IPS DF 6.9 (cell line): ENCODE data around the gene CNIH2.
A peak's percentile ranks its signal among the peaks of the same experiment; 100 is the strongest.

Experiments used
- DNase-seq: peaks from one replicate; pipeline ENCODE4 v3.0.0-alpha.2; 2013; ENCODE audit warnings: low read depth, low spot score
- H3K27ac ChIP-seq: one replicate; pipeline ENCODE4 v1.5.1; 2013; ENCODE audit warnings: low read length, control low read depth
- H3K27me3 ChIP-seq: 2 replicates; pipeline ENCODE4 v1.6.1; 2013; ENCODE audit warnings: mild to moderate bottlenecking, low read length; ENCODE audit not compliant: control insufficient read depth, insufficient read depth
- H3K36me3 ChIP-seq: 2 replicates; pipeline ENCODE4 v1.6.1; 2013; ENCODE audit warnings: low read length; ENCODE audit not compliant: control insufficient read depth, insufficient read depth
- H3K4me1 ChIP-seq: 2 replicates; pipeline ENCODE4 v1.6.1; 2013; ENCODE audit warnings: low read length; ENCODE audit not compliant: control insufficient read depth, insufficient read depth
- H3K4me3 ChIP-seq: 2 replicates; pipeline ENCODE4 v1.5.1; 2013; ENCODE audit warnings: mild to moderate bottlenecking, low read length
- H3K9me3 ChIP-seq: 2 replicates; pipeline ENCODE4 v1.6.1; 2013; ENCODE audit warnings: low read length, inconsistent platforms; ENCODE audit not compliant: control insufficient read depth, insufficient read depth
- WGBS: extraction: QIAGEN DNeasy Blood & Tissue Kit; methylation state at CpG from one replicate; pipeline ENCODE4 v1.1.7; 2013; ENCODE audit warnings: mixed read lengths, missing lambda C conversion rate; ENCODE audit not compliant: insufficient read length, insufficient coverage; 5-methylcytosine and 5-hydroxymethylcytosine counted together

CNIH2 gene

GRCh38 chr11:66282468-66283455 lies 4.8 kb downstream of the CNIH2 start:
- Histone ChIP-seq H3K9me3 (no peaks in the 10 kb centered on the region), H3K4me3 (no peak overlapping the region), H3K27me3 (no peaks in the 10 kb centered on the region), H3K27ac (no peak overlapping the region), H3K36me3 (0 out of 2 replicates have a peak, but pooled peaks cover 4% of the 10 kb centered on the region), H3K4me1 (0 out of 2 replicates have a peak, but pooled peaks cover 3% of the 10 kb centered on the region)
- WGBS = no CpG with 5 or more reads among the region's 35 CpGs
- DNase-seq = peak; percentile 99

DNA sequence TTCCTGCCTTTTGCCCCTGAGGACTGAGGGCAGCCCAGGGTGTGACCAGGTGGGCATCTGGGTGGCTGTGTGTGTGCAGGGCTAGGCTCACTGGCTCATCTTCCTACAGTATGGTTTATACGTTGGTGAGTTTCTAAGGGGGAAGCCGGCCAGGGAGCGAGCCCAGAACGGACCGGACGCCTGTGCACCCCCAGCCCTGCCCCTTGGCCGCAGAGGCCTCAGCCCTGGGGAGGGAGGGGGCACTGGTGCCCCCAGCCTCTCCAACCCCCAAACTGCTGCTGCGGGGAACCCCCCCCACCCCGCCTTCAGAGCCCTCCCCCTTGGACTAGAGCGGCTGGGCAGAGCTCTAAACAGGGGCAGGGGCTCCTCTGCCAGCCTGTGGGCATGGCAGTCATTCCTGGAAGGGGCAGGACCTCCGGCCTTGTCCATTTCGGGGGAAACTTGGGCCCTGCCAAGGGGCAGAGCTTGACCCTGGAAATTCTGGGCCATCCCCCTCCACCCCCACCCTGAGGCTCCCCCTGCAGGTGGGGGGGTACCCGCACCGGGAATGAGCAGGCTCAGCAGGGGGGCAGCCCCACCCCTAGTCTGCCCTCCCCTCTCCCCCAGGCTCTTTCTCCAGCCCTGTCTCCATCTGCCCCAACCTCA lies 5.6 kb downstream of the CNIH2 start:
- H3K36me3 ChIP-seq = 0 out of 2 replicates have a peak, but pooled peaks cover 4% of the 10 kb centered on the region
- no CpG with 5 or more reads among the region's 14 CpGs for WGBS
- no peaks in the 10 kb centered on the region for H3K9me3 ChIP-seq
- no peaks in the 10 kb centered on the region for H3K27me3 ChIP-seq
- H3K4me3 ChIP-seq = no peak overlapping the region
- H3K4me1 ChIP-seq = 0 out of 2 replicates have a peak, but pooled peaks cover 3% of the 10 kb centered on the region
- no peak overlapping the region for H3K27ac ChIP-seq
- no peak for DNase-seq

DNA sequence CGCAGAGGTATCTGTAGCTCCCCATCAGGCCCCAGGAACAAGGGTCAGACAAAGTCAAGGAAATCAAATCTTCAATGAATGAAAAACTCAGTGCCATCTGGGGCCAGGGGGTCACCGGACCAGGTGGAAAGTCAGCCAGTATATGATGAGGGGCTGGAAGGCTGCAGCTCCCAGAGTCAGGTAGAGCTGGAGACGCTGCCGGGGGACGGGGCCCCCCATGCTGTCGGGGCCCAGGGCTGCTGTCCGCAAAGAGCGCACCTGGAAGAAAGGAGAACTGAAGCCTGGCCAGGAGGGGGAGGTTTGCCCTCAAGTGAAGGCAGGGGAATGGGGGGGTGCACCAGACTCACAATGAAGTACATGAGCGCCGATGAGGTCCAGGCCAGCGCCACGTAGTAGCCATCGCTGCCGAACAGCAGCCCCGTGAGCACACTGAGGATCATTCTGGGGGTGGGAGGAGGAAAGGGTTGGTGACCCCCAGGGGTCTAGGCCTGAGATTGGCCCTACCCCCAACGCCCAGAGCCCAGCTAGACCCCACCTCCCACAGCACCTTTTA lies 6.6 kb downstream of the CNIH2 start:
- Histone ChIP-seq H3K9me3 (no peaks in the 10 kb centered on the region), H3K36me3 (0 out of 2 replicates have a peak, but pooled peaks cover 4% of the 10 kb centered on the region), H3K27me3 (no peaks in the 10 kb centered on the region), H3K27ac (no peak overlapping the region), H3K4me1 (no peaks in the 10 kb centered on the region), H3K4me3 (no peak overlapping the region)
- no CpG with 5 or more reads among the region's 16 CpGs for WGBS
- DNase-seq = no peak

- no peaks in the 10 kb centered on the region for H3K27me3 ChIP-seq
- H3K4me1 ChIP-seq = peaks cover 3% of the 10 kb centered on the region; the same call in 1 of the 2 replicates
- no peak for DNase-seq
- 0 out of 2 replicates have a peak, but pooled peaks cover 4% of the 10 kb centered on the region for H3K36me3 ChIP-seq
- H3K27ac ChIP-seq = no peak overlapping the region
- no peak overlapping the region for H3K4me3 ChIP-seq
- no CpG with 5 or more reads among the region's 13 CpGs for WGBS
- no peaks in the 10 kb centered on the region for H3K9me3 ChIP-seq
Observed at GRCh38 chr11:66285250-66285947, 7.4 kb downstream of the CNIH2 start.

GRCh38 chr11:66286699-66287098 lies 8.7 kb downstream of the CNIH2 start:
- H3K27ac ChIP-seq = no peak overlapping the region

GRCh38 chr11:66287211-66287888 lies 9.4 kb downstream of the CNIH2 start:
- Histone ChIP-seq H3K27me3 (peaks cover 3% of the 10 kb centered on the region; the same call in 1 of the 2 replicates), H3K4me1 (peaks cover 3% of the 10 kb centered on the region; the same call in 1 of the 2 replicates), H3K9me3 (no peaks in the 10 kb centered on the region), H3K36me3 (0 out of 2 replicates have a peak, but pooled peaks cover 4% of the 10 kb centered on the region), H3K27ac (no peak overlapping the region), H3K4me3 (no peak overlapping the region)
- DNase-seq = no peak
- no CpG with 5 or more reads among the region's 10 CpGs for WGBS

More at GRCh38 chr11:66286699-66287098, 8.7 kb downstream of the CNIH2 start:
- Histone ChIP-seq H3K36me3 (0 out of 2 replicates have a peak, but pooled peaks cover 4% of the 10 kb centered on the region), H3K27me3 (peaks cover 3% of the 10 kb centered on the region; the same call in 1 of the 2 replicates), H3K9me3 (no peaks in the 10 kb centered on the region), H3K4me1 (peaks cover 3% of the 10 kb centered on the region; the same call in 1 of the 2 replicates), H3K4me3 (no peak overlapping the region)
- no peak for DNase-seq
- no CpG with 5 or more reads among the region's 5 CpGs for WGBS

GRCh38 chr11:66287889-66288670 lies 10.1 kb downstream of the CNIH2 start:
- Histone ChIP-seq H3K27ac (no peak overlapping the region), H3K36me3 (0 out of 2 replicates have a peak, but pooled peaks cover 4% of the 10 kb centered on the region), H3K4me1 (peaks cover 3% of the 10 kb centered on the region; the same call in 1 of the 2 replicates), H3K4me3 (peak overlapping the region; percentile 89; the same call in 1 of the 2 replicates), H3K27me3 (peaks cover 3% of the 10 kb centered on the region; the same call in 1 of the 2 replicates), H3K9me3 (no peaks in the 10 kb centered on the region)
- DNase-seq = no peak
- WGBS = no CpG with 5 or more reads among the region's 20 CpGs

DNA sequence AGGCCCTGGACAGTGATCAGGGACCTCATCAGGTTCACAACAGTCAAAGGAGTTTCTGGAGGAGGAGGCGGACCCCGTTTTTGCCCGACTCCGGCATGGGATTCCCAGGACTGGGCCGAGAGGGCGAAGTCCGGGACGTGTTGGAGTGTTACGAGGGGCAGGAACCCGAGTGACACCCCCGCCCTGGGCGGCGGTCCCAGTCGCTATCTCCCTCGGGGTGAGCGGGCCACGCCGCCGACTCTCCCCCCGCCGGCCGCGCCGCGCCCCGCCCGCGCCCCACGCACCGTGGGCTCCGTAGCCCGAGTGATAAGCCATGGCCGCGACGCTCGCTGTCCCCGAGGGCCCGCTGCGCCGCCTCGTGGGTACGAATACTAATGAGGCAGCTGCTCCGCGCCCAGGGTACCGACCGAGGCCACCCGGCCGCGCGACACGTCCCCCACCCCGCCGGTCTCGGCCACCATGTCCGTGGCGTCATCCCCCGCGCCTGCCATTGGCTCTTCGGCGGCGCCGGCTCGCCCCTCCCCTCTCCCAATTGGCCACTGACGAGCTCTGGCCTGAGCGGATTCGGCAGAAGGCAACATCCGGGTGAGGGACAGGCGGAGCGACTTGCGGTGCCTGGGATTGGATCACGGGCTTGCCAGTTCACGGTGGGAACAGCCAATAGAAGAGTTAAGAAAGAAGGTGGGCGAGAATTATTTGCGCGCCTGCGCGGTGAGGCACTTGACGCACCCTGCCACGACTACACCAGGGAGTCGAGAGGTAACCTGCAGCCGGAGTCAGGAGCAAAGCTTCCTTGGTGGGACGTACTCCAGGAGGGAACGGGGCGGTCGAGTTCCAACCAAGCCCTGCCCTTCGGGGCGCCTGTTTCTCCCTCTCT lies 10.9 kb downstream of the CNIH2 start, which contains the start of gene YIF1A:
YIF1A (minus strand) TSS at position 473 of the 877 bp plus-strand sequence; CDS start at position 315, 158 bp downstream.
- Histone ChIP-seq H3K9me3 (no peaks in the 10 kb centered on the region), H3K4me3 (peak within 1 kb of the TSS; percentile 89), H3K36me3 (0 out of 2 replicates have a peak, but pooled peaks cover 4% of the 10 kb centered on the region), H3K27ac (no peak within 1 kb of the TSS), H3K27me3 (peaks cover 3% of the 10 kb centered on the region; the same call in 1 of the 2 replicates), H3K4me1 (peaks cover 3% of the 10 kb centered on the region; the same call in 1 of the 2 replicates)
- no CpG with 5 or more reads among the region's 87 CpGs for WGBS
- peak; percentile 99 for DNase-seq
